Fibroblast of the aortic adventitia (primary cell): Measurements from ENCODE around the gene COA1. TPM values are rescaled to one million over a fixed set of nuclear protein-coding genes. Genes with fewer than 3 reads are reported as not detected.
"Not testable (repeated sequence)": the region's sequence is repeated elsewhere in the genome, so short reads cannot be mapped to it uniquely, and the experiment has no call there.

Source experiments
- DNase-seq: peaks from one replicate; pipeline ENCODE4 v3.0.0-alpha.2; 2010; ENCODE audit warnings: low read depth
- H3K4me3 ChIP-seq: 2 replicates; pipeline ENCODE4 v1.5.1; 2011; ENCODE audit warnings: low read depth, mild to moderate bottlenecking, control low read depth, low read length, moderate library complexity
- total RNA-seq: library from RNA; depleted of rRNA; stranded (reverse); fragments of >200 nt; gene quantifications from 2 replicates; pipeline ENCODE4 v1.2.3, GENCODE V29; 2012; ENCODE audit warnings: low replicate concordance
- TF ChIP-seq, protein P1 (sequence below): IDR thresholded peaks from 2 replicates; pipeline ENCODE4 v1.5.1; 2011; ENCODE audit warnings: mild to moderate bottlenecking, low read length, control low read depth, inconsistent platforms; ENCODE audit not compliant: insufficient read depth

Gene COA1
- total RNA-seq, 1 donor: 71.4 TPM

DNA sequence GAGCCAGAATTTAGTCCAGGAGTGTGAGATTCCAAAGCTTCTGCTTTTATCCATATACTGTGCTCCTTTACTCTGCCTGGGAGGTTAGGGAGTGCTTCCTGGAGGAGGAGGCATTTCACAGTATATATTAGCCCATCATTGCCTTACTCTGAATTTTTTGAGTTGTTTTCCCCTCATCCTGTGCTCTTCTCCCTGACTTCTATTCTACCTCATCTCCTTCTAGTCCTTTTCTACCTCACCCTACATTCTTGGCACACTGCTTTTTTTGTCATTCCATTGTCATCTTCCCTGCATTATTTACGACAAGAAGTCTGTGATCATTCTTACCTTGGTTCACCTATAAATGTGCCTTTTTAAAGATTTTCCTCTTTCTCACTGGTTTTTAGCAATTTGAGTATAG, 125.1 kb downstream of the COA1 start:
- no peak for DNase-seq
- no peak overlapping the region for H3K4me3 ChIP-seq
- TF ChIP-seq, protein P1, sequence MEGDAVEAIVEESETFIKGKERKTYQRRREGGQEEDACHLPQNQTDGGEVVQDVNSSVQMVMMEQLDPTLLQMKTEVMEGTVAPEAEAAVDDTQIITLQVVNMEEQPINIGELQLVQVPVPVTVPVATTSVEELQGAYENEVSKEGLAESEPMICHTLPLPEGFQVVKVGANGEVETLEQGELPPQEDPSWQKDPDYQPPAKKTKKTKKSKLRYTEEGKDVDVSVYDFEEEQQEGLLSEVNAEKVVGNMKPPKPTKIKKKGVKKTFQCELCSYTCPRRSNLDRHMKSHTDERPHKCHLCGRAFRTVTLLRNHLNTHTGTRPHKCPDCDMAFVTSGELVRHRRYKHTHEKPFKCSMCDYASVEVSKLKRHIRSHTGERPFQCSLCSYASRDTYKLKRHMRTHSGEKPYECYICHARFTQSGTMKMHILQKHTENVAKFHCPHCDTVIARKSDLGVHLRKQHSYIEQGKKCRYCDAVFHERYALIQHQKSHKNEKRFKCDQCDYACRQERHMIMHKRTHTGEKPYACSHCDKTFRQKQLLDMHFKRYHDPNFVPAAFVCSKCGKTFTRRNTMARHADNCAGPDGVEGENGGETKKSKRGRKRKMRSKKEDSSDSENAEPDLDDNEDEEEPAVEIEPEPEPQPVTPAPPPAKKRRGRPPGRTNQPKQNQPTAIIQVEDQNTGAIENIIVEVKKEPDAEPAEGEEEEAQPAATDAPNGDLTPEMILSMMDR: no peak

DNA sequence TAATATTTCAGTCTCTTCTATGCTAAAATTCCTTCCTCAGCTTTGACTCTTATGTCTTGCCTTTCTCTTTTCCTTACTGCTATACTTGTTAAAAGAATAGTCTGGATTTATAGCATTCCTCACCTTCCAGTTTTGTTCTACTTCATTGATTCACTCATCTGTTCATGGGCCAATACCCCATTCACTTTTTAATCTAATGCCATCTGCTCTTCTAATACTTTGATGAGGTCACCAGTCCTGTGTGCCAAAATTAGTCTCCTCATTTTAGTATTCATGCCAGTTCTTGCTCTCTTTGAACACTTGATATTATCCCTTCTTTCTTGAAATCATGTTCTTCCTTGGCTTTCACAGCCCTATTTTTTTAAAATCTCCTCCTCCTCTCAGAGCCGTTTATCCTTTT, 127.1 kb downstream of the COA1 start:
- DNase-seq: no peak
- H3K4me3 ChIP-seq: no peak overlapping the region
- TF ChIP-seq, protein P1: no peak

DNA sequence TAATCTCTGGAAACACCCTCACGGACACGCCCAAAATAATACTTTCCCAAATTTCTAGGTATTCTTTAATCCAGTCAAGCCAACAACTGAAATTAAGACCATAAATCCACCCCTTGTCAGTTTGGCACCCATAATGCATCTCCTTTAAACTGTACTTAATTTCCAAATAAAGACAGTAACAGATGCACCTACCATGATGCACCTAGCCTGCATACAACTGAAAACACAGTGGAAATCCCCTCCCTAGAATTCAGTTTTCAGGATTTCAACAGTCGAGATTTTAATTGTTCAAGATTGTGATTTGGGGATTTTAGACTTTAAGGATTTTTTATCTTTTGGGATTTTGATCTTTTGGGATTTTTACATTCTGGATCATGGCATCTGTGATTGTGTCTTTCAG, 129.3 kb downstream of the COA1 start:
- no peak for DNase-seq
- TF ChIP-seq, protein P1: no peak
- no peak overlapping the region for H3K4me3 ChIP-seq

DNA sequence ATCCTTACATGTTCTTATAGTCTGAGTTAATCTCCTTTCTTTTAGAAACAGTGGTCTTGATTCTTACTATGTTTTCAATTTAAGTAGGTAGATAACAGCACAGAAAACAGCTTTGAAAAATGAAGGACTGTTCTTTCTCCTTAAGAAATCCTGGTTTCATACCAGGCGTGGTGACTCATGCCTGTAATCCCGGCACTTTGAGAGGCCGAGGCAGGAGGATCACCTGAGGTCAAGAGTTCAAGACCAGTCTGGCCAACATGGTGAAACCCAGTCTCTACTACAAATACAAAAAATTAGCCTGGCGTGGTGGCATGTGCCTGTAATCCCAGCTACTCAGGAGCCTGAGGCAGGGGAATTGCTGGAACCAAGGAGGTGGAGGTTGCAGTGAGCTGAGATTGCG, 132.9 kb downstream of the COA1 start:
- not testable (repeated sequence) for H3K4me3 ChIP-seq, DNase-seq

DNA sequence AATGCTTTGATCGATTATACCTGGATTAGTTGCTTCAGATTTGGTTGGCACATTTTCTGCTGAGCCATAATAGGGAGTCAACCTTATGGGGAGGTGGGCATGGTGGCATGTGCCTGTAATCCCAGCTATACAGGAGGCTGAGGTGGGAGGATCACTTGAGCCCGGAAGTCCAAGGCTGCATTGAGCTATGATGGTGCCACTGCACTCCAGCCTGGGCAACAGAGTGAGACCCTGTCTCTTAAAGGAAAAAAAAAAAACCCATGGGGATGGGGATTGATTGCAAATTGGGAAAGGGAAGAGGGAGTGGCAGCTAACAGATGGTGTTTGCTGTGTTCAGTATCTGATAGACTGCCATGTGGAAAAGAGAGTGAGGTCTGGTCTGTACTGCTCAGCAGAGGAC, 135.3 kb downstream of the COA1 start:
- no peak overlapping the region for H3K4me3 ChIP-seq
- DNase-seq: no peak
- TF ChIP-seq, protein P1: no peak

DNA sequence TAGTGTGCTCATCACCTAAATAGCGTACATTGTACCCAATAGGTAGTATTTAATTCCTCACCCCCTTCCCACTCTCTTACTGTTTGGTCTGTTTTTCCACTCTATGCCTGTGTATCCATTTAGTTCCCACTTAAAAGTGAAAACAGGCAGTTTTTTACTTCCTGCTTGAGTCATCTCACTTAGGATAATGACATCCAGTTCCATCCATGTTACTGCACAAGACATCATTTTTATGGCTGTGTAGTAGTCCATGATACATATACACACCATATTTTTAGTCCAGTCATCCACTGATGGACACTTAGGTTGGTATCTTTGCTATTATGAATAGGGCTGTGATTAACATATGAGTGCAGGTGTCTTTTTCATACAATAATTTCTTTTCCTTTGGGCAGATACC, 136.3 kb downstream of the COA1 start:
- TF ChIP-seq, protein P1: no peak
- no peak for DNase-seq

DNA sequence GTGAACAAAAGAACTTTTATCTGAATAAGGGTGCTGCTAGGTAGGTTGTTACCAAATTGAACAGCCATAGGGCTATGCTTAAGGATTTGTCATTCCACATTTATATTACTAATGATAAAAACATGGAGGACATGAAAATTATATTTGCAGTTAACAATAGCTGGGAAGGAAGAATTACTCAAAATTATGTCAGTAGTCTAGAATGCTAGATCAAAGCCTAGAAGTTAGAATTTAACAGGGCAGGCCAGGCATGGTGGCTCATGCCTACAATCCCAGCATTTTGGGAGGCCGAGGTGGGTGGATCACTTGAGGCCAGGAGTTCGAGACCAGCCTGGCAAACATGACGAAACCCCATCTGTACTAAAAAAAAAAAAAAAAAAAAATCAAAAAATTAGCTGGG, 137.0 kb downstream of the COA1 start:
- TF ChIP-seq, protein P1: no peak
- DNase-seq: no peak
- no peak overlapping the region for H3K4me3 ChIP-seq

More for the DNA sequence above, 136.3 kb downstream of the COA1 start:
- no peak overlapping the region for H3K4me3 ChIP-seq
